Urinary bladder (tissue), 4 donors: ENCODE measurements around the gene CLHC1. TPM values are rescaled to one million over a fixed set of nuclear protein-coding genes. Genes with fewer than 3 reads are reported as not detected.

Source experiments
- DNase-seq: peaks from one replicate; pipeline ENCODE4 v3.0.0-alpha.2; 2015; ENCODE audit errors: extremely low spot score
- H3K27ac ChIP-seq: one replicate; pipeline ENCODE4 v1.5.1; 2013; ENCODE audit warnings: low read depth, mild to moderate bottlenecking, moderate library complexity
- H3K36me3 ChIP-seq: one replicate; pipeline ENCODE4 v1.6.1; 2013; ENCODE audit warnings: mild to moderate bottlenecking, moderate library complexity; ENCODE audit not compliant: insufficient read depth
- H3K4me1 ChIP-seq: one replicate; pipeline ENCODE4 v1.6.1; 2013; ENCODE audit warnings: mild to moderate bottlenecking, moderate library complexity; ENCODE audit not compliant: insufficient read depth
- H3K4me3 ChIP-seq: one replicate; pipeline ENCODE4 v1.5.1; 2013; ENCODE audit warnings: low read depth, low read length
- WGBS: extraction: QIAGEN DNeasy Blood & Tissue Kit; methylation state at CpG from one replicate; pipeline ENCODE4 v1.1.7; 2013; 5-methylcytosine and 5-hydroxymethylcytosine counted together
- polyA plus RNA-seq: library from polyadenylated mRNA; stranded (reverse); fragments of 200-250 nt; gene quantifications from one replicate; pipeline ENCODE4 v1.2.3, GENCODE V29; 2013
- total RNA-seq: library from RNA; depleted of rRNA; stranded (reverse); fragments of >200 nt; gene quantifications from one replicate; pipeline ENCODE4 v1.2.3, GENCODE V29; 2014
- donor health status: healthy with polysubstance abuse.
- donor health status: healthy.

The CLHC1 gene
- total and polyA plus RNA-seq, 2 donors, result 3.8 to 56.6 TPM

DNA sequence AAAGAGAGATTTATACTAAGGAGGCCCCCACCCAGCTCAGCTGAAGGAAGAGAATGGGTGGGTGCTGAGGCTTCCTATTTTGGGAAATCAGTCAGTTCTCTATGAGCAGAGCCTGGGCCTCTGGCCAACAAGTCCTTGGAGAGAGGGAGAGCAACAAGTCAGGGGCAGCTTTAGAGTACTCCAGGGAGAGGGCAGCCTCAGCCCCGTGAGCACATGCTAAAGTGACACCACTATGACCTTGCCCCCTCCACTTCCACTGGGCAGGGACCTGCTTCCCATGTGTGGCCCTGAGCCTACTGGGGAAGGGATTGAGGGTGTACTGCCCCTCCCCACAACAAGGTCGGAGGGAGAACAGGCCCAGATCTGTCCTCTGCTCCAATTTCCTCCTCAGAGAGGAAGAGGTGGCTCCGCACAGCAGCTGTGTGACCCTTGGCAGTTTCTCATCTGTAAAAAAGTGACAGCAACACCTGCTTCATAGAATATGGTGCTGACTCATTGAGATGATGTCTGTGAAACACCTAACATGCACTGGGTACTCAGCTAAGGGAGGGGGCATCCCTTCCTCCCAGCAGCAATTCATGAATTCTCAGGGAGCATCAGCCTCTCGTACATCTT, 72.9 kb downstream of the CLHC1 start:
- H3K4me1 ChIP-seq, result no peaks in the 10 kb centered on the region
- no peak for DNase-seq
- WGBS, result 52% methylated on average over 4 of the region's 4 CpGs
- no peak overlapping the region for H3K27ac ChIP-seq
- no peaks in the 10 kb centered on the region for H3K36me3 ChIP-seq
- H3K4me3 ChIP-seq, result no peak overlapping the region

- H3K27ac ChIP-seq, result no peak overlapping the region
- WGBS, result 71% methylated on average over 10 of the region's 10 CpGs
- H3K4me1 ChIP-seq, result no peaks in the 10 kb centered on the region
- no peak for DNase-seq
- no peak overlapping the region for H3K4me3 ChIP-seq
- H3K36me3 ChIP-seq, result no peaks in the 10 kb centered on the region
Observed at GRCh38 chr2:55158111-55158814, 73.8 kb downstream of the CLHC1 start.

- H3K27ac ChIP-seq, result no peak overlapping the region
- WGBS, result 48% methylated on average over 2 of the region's 2 CpGs
- H3K4me3 ChIP-seq, result no peak overlapping the region
- H3K36me3 ChIP-seq, result no peaks in the 10 kb centered on the region
- no peak for DNase-seq
- no peaks in the 10 kb centered on the region for H3K4me1 ChIP-seq
Observed at GRCh38 chr2:55157474-55157884, 74.6 kb downstream of the CLHC1 start.

DNA sequence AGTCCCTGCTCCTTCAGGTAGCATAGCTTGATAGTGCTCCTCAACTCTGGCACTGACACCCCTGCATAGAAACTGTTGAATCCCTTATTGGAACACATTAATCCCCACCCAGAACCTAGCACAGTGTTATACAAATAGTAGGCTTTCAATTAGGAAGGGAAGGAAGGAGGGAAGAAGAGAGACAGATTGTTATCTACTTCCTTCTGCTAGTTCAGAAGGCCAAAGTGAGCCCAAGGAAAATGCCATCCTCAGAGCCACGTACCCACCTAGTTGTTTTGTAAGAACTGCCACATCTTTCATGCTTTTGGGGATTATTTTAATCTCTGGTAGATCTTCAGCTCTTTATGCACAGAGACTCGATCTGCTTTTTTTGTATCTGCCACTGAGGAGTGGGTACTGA, 75.1 kb downstream of the CLHC1 start:
- no peak overlapping the region for H3K27ac ChIP-seq
- no peaks in the 10 kb centered on the region for H3K36me3 ChIP-seq
- no peaks in the 10 kb centered on the region for H3K4me1 ChIP-seq
- no peak overlapping the region for H3K4me3 ChIP-seq
- WGBS, result 50% methylated on average over 2 of the region's 2 CpGs
- DNase-seq, result no peak

DNA sequence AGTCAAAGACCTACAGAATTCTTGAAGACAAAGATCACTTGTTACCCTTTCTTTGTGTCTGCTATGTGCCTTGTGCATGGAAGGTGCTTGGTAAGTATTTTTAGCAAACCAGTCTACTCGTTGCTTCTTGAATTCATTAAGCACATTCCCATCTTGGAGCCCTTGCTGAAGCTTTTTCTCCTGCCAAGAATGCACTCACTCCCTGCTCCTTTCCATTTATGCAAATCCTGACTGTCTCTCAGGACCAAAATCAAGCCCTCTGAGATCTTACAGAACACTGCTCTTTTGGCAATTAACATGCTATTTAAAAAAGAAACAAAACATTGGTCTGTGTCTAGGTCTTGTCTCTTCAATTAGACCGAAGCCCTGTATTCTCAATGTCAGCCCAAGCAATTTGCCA, 75.8 kb downstream of the CLHC1 start:
- 26% methylated on average over 2 of the region's 2 CpGs for WGBS
- no peaks in the 10 kb centered on the region for H3K4me1 ChIP-seq
- no peak for DNase-seq

DNA sequence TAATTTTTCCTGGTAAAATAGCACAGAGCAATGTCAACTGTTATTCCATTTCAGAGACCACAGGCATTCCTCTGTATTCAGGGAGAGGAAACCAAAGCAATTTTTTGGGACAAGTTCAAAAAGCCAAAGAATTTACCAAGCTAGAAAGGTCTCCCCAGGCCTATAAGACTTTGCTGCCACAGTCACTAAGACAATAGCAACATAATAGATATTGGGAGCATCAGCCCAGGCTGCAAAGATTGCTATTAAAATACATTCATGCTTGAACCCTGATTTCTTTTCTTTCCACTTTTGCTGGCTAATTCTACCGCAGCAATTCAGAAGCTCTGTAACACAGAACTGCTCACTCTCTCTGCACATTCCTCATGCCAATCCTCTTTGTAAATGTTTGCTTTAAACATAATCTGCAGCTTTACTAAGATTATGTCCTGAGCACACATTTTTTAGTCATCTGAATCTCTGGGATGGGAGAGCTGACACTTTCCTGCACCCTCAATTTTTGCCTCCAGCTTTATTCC, 76.3 kb downstream of the CLHC1 start:
- Histone ChIP-seq H3K36me3 (no peaks in the 10 kb centered on the region), H3K4me1 (no peaks in the 10 kb centered on the region), H3K27ac (no peak overlapping the region), H3K4me3 (no peak overlapping the region)
- 31% methylated on average over 1 of the region's 1 CpG for WGBS
- DNase-seq, result no peak

More for the DNA sequence above, 75.8 kb downstream of the CLHC1 start:
- Histone ChIP-seq H3K4me3 (no peak overlapping the region), H3K36me3 (no peaks in the 10 kb centered on the region), H3K27ac (no peak overlapping the region)

- no peak overlapping the region for H3K4me3 ChIP-seq
- H3K27ac ChIP-seq, result no peak overlapping the region
- 46% methylated on average over 4 of the region's 4 CpGs for WGBS
- no peaks in the 10 kb centered on the region for H3K4me1 ChIP-seq
- H3K36me3 ChIP-seq, result no peaks in the 10 kb centered on the region
- no peak for DNase-seq
Observed at GRCh38 chr2:55155206-55155605, 76.9 kb downstream of the CLHC1 start.

GRCh38 chr2:55154525-55155030, 77.5 kb downstream of the CLHC1 start:
- 69% methylated on average over 3 of the region's 3 CpGs for WGBS
- Histone ChIP-seq H3K4me3 (no peak overlapping the region), H3K4me1 (no peaks in the 10 kb centered on the region), H3K27ac (no peak overlapping the region), H3K36me3 (no peaks in the 10 kb centered on the region)
- no peak for DNase-seq

- Histone ChIP-seq H3K27ac (no peak overlapping the region), H3K36me3 (no peaks in the 10 kb centered on the region), H3K4me3 (no peak overlapping the region), H3K4me1 (no peaks in the 10 kb centered on the region)
- no peak for DNase-seq
- 53% methylated on average over 10 of the region's 10 CpGs for WGBS
Observed at GRCh38 chr2:55153584-55154299, 78.4 kb downstream of the CLHC1 start.

GRCh38 chr2:55152475-55153412, 79.3 kb downstream of the CLHC1 start:
- peaks cover 1% of the 10 kb centered on the region for H3K4me1 ChIP-seq
- no peak overlapping the region for H3K27ac ChIP-seq
- H3K36me3 ChIP-seq, result no peaks in the 10 kb centered on the region
- 75% methylated on average over 14 of the region's 14 CpGs for WGBS
- H3K4me3 ChIP-seq, result no peak overlapping the region
- DNase-seq, result no peak

- DNase-seq, result no peak
Observed at GRCh38 chr2:55151733-55152433, 80.2 kb downstream of the CLHC1 start.

DNA sequence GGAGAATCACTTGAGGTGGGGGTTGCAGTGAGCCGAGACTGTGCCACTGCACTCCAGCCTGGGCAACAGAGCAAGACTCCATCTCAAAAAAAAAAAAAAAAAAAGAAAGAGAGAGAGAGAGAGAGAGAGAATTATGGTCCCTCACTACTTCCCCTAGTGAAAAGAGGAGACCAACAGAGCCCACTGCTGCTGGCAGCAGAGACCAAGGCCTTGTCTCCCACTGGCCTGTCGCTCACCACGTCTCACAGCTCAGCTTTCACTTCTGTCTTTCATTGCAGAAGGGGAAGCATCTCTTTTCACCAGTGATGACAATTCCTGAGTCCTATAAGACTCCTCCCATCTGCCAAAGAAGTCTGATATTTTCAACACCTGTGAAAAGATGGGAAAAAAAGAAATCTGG, 81.3 kb downstream of the CLHC1 start:
- DNase-seq, result no peak
- Histone ChIP-seq H3K36me3 (no peaks in the 10 kb centered on the region), H3K27ac (no peak overlapping the region), H3K4me1 (peaks cover 1% of the 10 kb centered on the region), H3K4me3 (no peak overlapping the region)
- whole genome bisulfite sequencing, result 96% methylated on average over 3 of the region's 3 CpGs

More at GRCh38 chr2:55151733-55152433, 80.2 kb downstream of the CLHC1 start:
- H3K4me1 ChIP-seq, result peaks cover 1% of the 10 kb centered on the region
- H3K27ac ChIP-seq, result no peak overlapping the region
- no peak overlapping the region for H3K4me3 ChIP-seq
- no peaks in the 10 kb centered on the region for H3K36me3 ChIP-seq
